Duodenal mucosa (tissue), 2 donors: ENCODE data around the gene NOS1AP.
A peak's percentile ranks its signal among the peaks of the same experiment; 100 is the strongest.
"Not testable (repeated sequence)": the region's sequence is repeated elsewhere in the genome, so short reads cannot be mapped to it uniquely, and the experiment has no call there.

Source experiments
- H3K27ac ChIP-seq: one replicate; pipeline ENCODE4 v1.7.0; 2013; ENCODE audit warnings: low read depth, low read length
- H3K27me3 ChIP-seq, 2 donors: one replicate each; pipeline ENCODE4 v1.7.0; 2013; ENCODE audit warnings: low read length in 2 of 2, control low read depth in 1 of 2; ENCODE audit not compliant: insufficient read depth in 2 of 2, control insufficient read depth in 1 of 2
- H3K36me3 ChIP-seq, 2 donors: one replicate each; pipeline ENCODE4 v1.7.0; 2013; ENCODE audit warnings: low read length in 2 of 2, control low read depth in 1 of 2; ENCODE audit not compliant: insufficient read depth in 2 of 2, control insufficient read depth in 1 of 2
- H3K4me1 ChIP-seq, 2 donors: one replicate each; pipeline ENCODE4 v1.7.0; 2013; ENCODE audit warnings: low read length in 2 of 2, control low read depth in 1 of 2; ENCODE audit not compliant: insufficient read depth in 2 of 2, control insufficient read depth in 1 of 2
- H3K4me3 ChIP-seq, 2 donors: one replicate each; pipeline ENCODE4 v1.7.0; 2013; ENCODE audit warnings: low read length in 2 of 2, low read depth in 1 of 2
- H3K9ac ChIP-seq, 2 donors: one replicate each; pipeline ENCODE4 v1.7.0; 2013; ENCODE audit warnings: low read length in 2 of 2, low read depth in 1 of 2
- H3K9me3 ChIP-seq, 2 donors: one replicate each; pipeline ENCODE4 v1.7.0; 2013; ENCODE audit warnings: low read length in 2 of 2, control low read depth in 1 of 2; ENCODE audit not compliant: control insufficient read depth in 1 of 2

NOS1AP gene

GRCh38 chr1:162070094-162070748 is 730 bp downstream of the NOS1AP start:
- Histone ChIP-seq H3K9ac (peak overlapping the region; percentile 52), H3K27me3 (peaks cover 0 to 2% of the 10 kb centered on the region in 2 donors), H3K27ac (no peak overlapping the region), H3K4me3 (peak overlapping the region; percentile 73 to 79), H3K9me3 (peaks cover 0 to 2% of the 10 kb centered on the region in 2 donors), H3K4me1 (peaks cover 13 to 28% of the 10 kb centered on the region in 2 donors), H3K36me3 (no peaks in the 10 kb centered on the region)

GRCh38 chr1:162070825-162071224 is 1.3 kb downstream of the NOS1AP start:
- H3K4me1 ChIP-seq = peaks cover 13 to 28% of the 10 kb centered on the region in 2 donors
- H3K9ac ChIP-seq = peak overlapping the region; percentile 5 to 52
- peak overlapping the region; percentile 73 to 79 for H3K4me3 ChIP-seq
- no peak overlapping the region for H3K27ac ChIP-seq
- H3K36me3 ChIP-seq = no peaks in the 10 kb centered on the region
- no peaks in the 10 kb centered on the region for H3K27me3 ChIP-seq
- peaks cover 0 to 2% of the 10 kb centered on the region in 2 donors for H3K9me3 ChIP-seq

- H3K9me3 ChIP-seq = peaks cover 0 to 2% of the 10 kb centered on the region in 2 donors
- H3K27ac ChIP-seq = no peak overlapping the region
- H3K4me1 ChIP-seq = peaks cover 13 to 28% of the 10 kb centered on the region in 2 donors
- no peaks in the 10 kb centered on the region for H3K27me3 ChIP-seq
- no peak overlapping the region for H3K4me3 ChIP-seq
- no peaks in the 10 kb centered on the region for H3K36me3 ChIP-seq
- H3K9ac ChIP-seq = no peak overlapping the region
Observed at GRCh38 chr1:162072740-162073139, 3.2 kb downstream of the NOS1AP start.

- Histone ChIP-seq H3K4me3 (no peak overlapping the region), H3K9me3 (peaks cover 0 to 2% of the 10 kb centered on the region in 2 donors), H3K4me1 (peaks cover 13 to 19% of the 10 kb centered on the region in 2 donors), H3K9ac (no peak overlapping the region), H3K27ac (no peak overlapping the region), H3K36me3 (no peaks in the 10 kb centered on the region), H3K27me3 (no peaks in the 10 kb centered on the region)
Observed at GRCh38 chr1:162074276-162075005, 5.0 kb downstream of the NOS1AP start.

GRCh38 chr1:162075862-162076261 is 6.4 kb downstream of the NOS1AP start:
- no peak overlapping the region for H3K27ac ChIP-seq
- H3K27me3 ChIP-seq = no peaks in the 10 kb centered on the region
- peaks cover 0 to 2% of the 10 kb centered on the region in 2 donors for H3K9me3 ChIP-seq
- H3K36me3 ChIP-seq = no peaks in the 10 kb centered on the region
- H3K4me1 ChIP-seq = peaks cover 15 to 20% of the 10 kb centered on the region in 2 donors
- no peak overlapping the region for H3K9ac ChIP-seq
- H3K4me3 ChIP-seq = no peak overlapping the region

GRCh38 chr1:162077648-162078299 is 8.3 kb downstream of the NOS1AP start:
- H3K4me3 ChIP-seq = no peak overlapping the region
- no peak overlapping the region for H3K27ac ChIP-seq
- no peaks in the 10 kb centered on the region for H3K27me3 ChIP-seq
- peaks cover 0 to 2% of the 10 kb centered on the region in 2 donors for H3K9me3 ChIP-seq
- no peak overlapping the region for H3K9ac ChIP-seq
- H3K36me3 ChIP-seq = no peaks in the 10 kb centered on the region
- H3K4me1 ChIP-seq = peaks cover 5 to 8% of the 10 kb centered on the region in 2 donors

GRCh38 chr1:162079030-162079429 is 9.5 kb downstream of the NOS1AP start:
- Histone ChIP-seq H3K9ac (no peak overlapping the region), H3K27ac (no peak overlapping the region), H3K4me3 (no peak overlapping the region), H3K9me3 (peaks cover 0 to 2% of the 10 kb centered on the region in 2 donors), H3K36me3 (no peaks in the 10 kb centered on the region), H3K4me1 (peaks cover 3 to 4% of the 10 kb centered on the region in 2 donors), H3K27me3 (no peaks in the 10 kb centered on the region)

- Histone ChIP-seq H3K27me3 (no peaks in the 10 kb centered on the region), H3K36me3 (no peaks in the 10 kb centered on the region), H3K4me1 (peaks cover 3 to 4% of the 10 kb centered on the region in 2 donors), H3K27ac (no peak overlapping the region), H3K9me3 (no peaks in the 10 kb centered on the region), H3K9ac (no peak overlapping the region), H3K4me3 (no peak overlapping the region)
Observed at GRCh38 chr1:162080472-162081015, 11.1 kb downstream of the NOS1AP start.

GRCh38 chr1:162081316-162081715 is 11.8 kb downstream of the NOS1AP start:
- H3K9me3 ChIP-seq = no peaks in the 10 kb centered on the region
- no peaks in the 10 kb centered on the region for H3K27me3 ChIP-seq
- H3K4me1 ChIP-seq = peaks cover 3 to 4% of the 10 kb centered on the region in 2 donors
- H3K4me3 ChIP-seq = no peak overlapping the region
- no peak overlapping the region for H3K9ac ChIP-seq
- H3K36me3 ChIP-seq = no peaks in the 10 kb centered on the region
- H3K27ac ChIP-seq = no peak overlapping the region

GRCh38 chr1:162082080-162082479 is 12.6 kb downstream of the NOS1AP start:
- not testable (repeated sequence) for H3K4me1 ChIP-seq, H3K9me3 ChIP-seq, H3K9ac ChIP-seq, H3K36me3 ChIP-seq, H3K27ac ChIP-seq, H3K4me3 ChIP-seq, H3K27me3 ChIP-seq
